GM18498 (cell line): ENCODE measurements around the gene NOS1AP.

Experiments used
- ATAC-seq: cut with Tn5 transposase; IDR thresholded peaks from one replicate; pipeline ENCODE4 v1.9.1; 2021; ENCODE audit warnings: mild to moderate bottlenecking, moderate library complexity; ENCODE audit not compliant: unreplicated experiment

Gene NOS1AP

GRCh38 chr1:162359523-162360236 is 290.2 kb downstream of the NOS1AP start:
- no peak for ATAC-seq

GRCh38 chr1:162360237-162360873 is 290.9 kb downstream of the NOS1AP start:
- no peak for ATAC-seq

GRCh38 chr1:162360874-162361260 is 291.4 kb downstream of the NOS1AP start:
- no peak for ATAC-seq

- peak; percentile 44 for ATAC-seq
These were observed 291.9 kb downstream of the NOS1AP start for GRCh38 chr1:162361349-162361748.

GRCh38 chr1:162363823-162364222 is 294.3 kb downstream of the NOS1AP start:
- ATAC-seq = no peak

GRCh38 chr1:162364498-162364897 is 295.0 kb downstream of the NOS1AP start:
- ATAC-seq = no peak

- ATAC-seq = no peak
These were observed 296.0 kb downstream of the NOS1AP start for GRCh38 chr1:162365284-162366020.

- no peak for ATAC-seq
These were observed 296.7 kb downstream of the NOS1AP start for GRCh38 chr1:162366149-162366548.

- no peak for ATAC-seq
These were observed 297.2 kb downstream of the NOS1AP start for GRCh38 chr1:162366671-162367070.

- ATAC-seq = no peak
These were observed 297.6 kb downstream of the NOS1AP start for GRCh38 chr1:162367073-162367472.

- no peak for ATAC-seq
These were observed 298.3 kb downstream of the NOS1AP start for GRCh38 chr1:162367772-162368171.

- ATAC-seq = no peak
These were observed 299.0 kb downstream of the NOS1AP start for GRCh38 chr1:162368451-162368850.

GRCh38 chr1:162369571-162369970 is 300.1 kb downstream of the NOS1AP start:
- no peak for ATAC-seq

- ATAC-seq = no peak
These were observed 300.7 kb downstream of the NOS1AP start for GRCh38 chr1:162370161-162370560.

GRCh38 chr1:162370721-162371120 is 301.2 kb downstream of the NOS1AP start:
- no peak for ATAC-seq

- no peak for ATAC-seq
These were observed 302.1 kb downstream of the NOS1AP start for GRCh38 chr1:162371611-162372010.

- ATAC-seq = no peak
These were observed 302.9 kb downstream of the NOS1AP start for GRCh38 chr1:162372159-162373071.

GRCh38 chr1:162373072-162373427 is 303.6 kb downstream of the NOS1AP start:
- no peak for ATAC-seq

GRCh38 chr1:162373541-162374260 is 304.2 kb downstream of the NOS1AP start:
- no peak for ATAC-seq

- no peak for ATAC-seq
These were observed 304.9 kb downstream of the NOS1AP start for GRCh38 chr1:162374406-162374805.
